ENCODE results near the gene MTERF1. TPM values are rescaled to one million over a fixed set of nuclear protein-coding genes. Genes with fewer than 3 reads are reported as not detected.

The MTERF1 gene
- total and polyA plus RNA-seq, 2 of the 13 experiments (the other 11 are each of a cell fraction or from before 2014, with no cell fraction given), result 5.5 to 19.3 TPM

GRCh38 chr7:91869661-91870060 lies 10.8 kb downstream of the MTERF1 start:
- no peaks in the 10 kb centered on the region for H3K4me1 ChIP-seq (ENCODE audit: insufficient read depth, low read length)
- WGBS (ENCODE audit: low lambda C conversion rate), result 96% methylated on average over 1 of the region's 1 CpG
- H3K9ac ChIP-seq (ENCODE audit: insufficient read depth, low read depth, low read length), result no peak overlapping the region
- TF ChIP-seq HMGA1 (CRISPR knock-in tag; conservative IDR thresholded peaks at IDR 0.05) (no peak), E2F5 (CRISPR knock-in tag; conservative IDR thresholded peaks at IDR 0.05) (no peak), ZNF660 (CRISPR knock-in tag; IDR thresholded peaks at IDR 0.05; ENCODE audit: borderline replicate concordance, low read depth) (no peak), ZNF33B (CRISPR knock-in tag; IDR thresholded peaks at IDR 0.05) (no peak), SAP130 (CRISPR knock-in tag; IDR thresholded peaks at IDR 0.05; ENCODE audit: low read depth) (no peak), ERF (CRISPR knock-in tag; IDR thresholded peaks at IDR 0.05) (no peak), MTF2 (CRISPR knock-in tag; IDR thresholded peaks at IDR 0.05; ENCODE audit: borderline replicate concordance) (no peak), NFE2 (CRISPR knock-in tag; IDR thresholded peaks at IDR 0.05) (no peak), HES4 (CRISPR knock-in tag; IDR thresholded peaks at IDR 0.05; ENCODE audit: borderline replicate concordance) (no peak), ZNF224 (CRISPR knock-in tag; IDR thresholded peaks at IDR 0.05) (no peak), CBX5 (CRISPR knock-in tag; IDR thresholded peaks at IDR 0.05; ENCODE audit: borderline replicate concordance) (no peak), ZNF740 (CRISPR knock-in tag; IDR thresholded peaks at IDR 0.05) (no peak)
- no peak overlapping the region for H2AFZ ChIP-seq (ENCODE audit: low read length)
- in situ Hi-C loops (cut with HindIII; ENCODE audit: extremely low pct_ligation_motif_present, low pct_unique_long_range_greater_than_20kb) (no loop called here), intact Hi-C loops (cut with micrococcal nuclease; ENCODE audit: unreplicated experiment) (no loop called here)
- ChIA-PET POLR2A (no interaction called here), CTCF (ENCODE audit: low intra/inter-chr PET ratio, low total read pairs) (no interaction called here)
- no peak overlapping the region for H3K4me3 ChIP-seq (replicated peaks in 1 of 3; ENCODE audit: insufficient read depth in 1 of 3, low read depth in 2 of 3, low read length in 3 of 3)
- DNase-seq (ENCODE audit: low spot score), result no peak
- ATAC-seq, result peak; percentile 47; the same call in 1 of the 3 replicates
- no peak overlapping the region for H3K4me2 ChIP-seq (ENCODE audit: low read depth, low read length)
- no TSS peak for BruUV-seq (replicated peaks)
- no peak for FAIRE-seq
- H3K27ac ChIP-seq (ENCODE audit: extremely low read length, insufficient read depth, low read length), result no peak overlapping the region
- no peaks in the 10 kb centered on the region for H3K79me2 ChIP-seq (ENCODE audit: insufficient read depth, low read length)
- no peaks in the 10 kb centered on the region for H4K20me1 ChIP-seq (ENCODE audit: insufficient read depth, low read length)
- H3K27me3 ChIP-seq (ENCODE audit: control insufficient read depth in 1 of 2, insufficient read depth in 2 of 2, low read length in 2 of 2), result no peaks in the 10 kb centered on the region
- peaks cover 0 to 3% of the 10 kb centered on the region in 2 experiments; a peak in 1 of 5 replicates for H3K36me3 ChIP-seq (replicated peaks in 1 of 2; ENCODE audit: control insufficient read depth in 1 of 2, insufficient read depth in 2 of 2, low read length in 2 of 2)
- no peaks in the 10 kb centered on the region for H3K9me3 ChIP-seq (ENCODE audit: low read length)
